ACC112 (cell line): Measurements from ENCODE around the gene PLXND1.

Source experiments
- H2AFZ ChIP-seq: fragments of 200-600 bp; sonication (generic); one replicate; pipeline ENCODE4 v1.6.0; 2017; ENCODE audit warnings: antibody characterized with exemption, low read length; ENCODE audit not compliant: unreplicated experiment
- H3K27ac ChIP-seq: fragments of 200-600 bp; sonication (generic); 2 replicates; pipeline ENCODE4 v1.5.1; 2014; ENCODE audit warnings: low read depth, mild to moderate bottlenecking, antibody characterized with exemption, low read length, moderate library complexity
- H3K27me3 ChIP-seq: fragments of 200-600 bp; sonication (generic); 2 replicates; pipeline ENCODE4 v1.6.1; 2014; ENCODE audit warnings: mild to moderate bottlenecking, antibody characterized with exemption, low read length, moderate library complexity, mixed read lengths; ENCODE audit not compliant: insufficient read depth
- H3K36me3 ChIP-seq: fragments of 200-600 bp; sonication (generic); 2 replicates; pipeline ENCODE4 v1.6.1; 2016; ENCODE audit warnings: mild to moderate bottlenecking, antibody characterized with exemption, low read length, moderate library complexity, mixed read lengths; ENCODE audit not compliant: insufficient read depth
- H3K4me1 ChIP-seq: fragments of 200-600 bp; sonication (generic); one replicate; pipeline ENCODE4 v1.6.1; 2016; ENCODE audit warnings: low read length, mixed read lengths; ENCODE audit not compliant: insufficient read depth, unreplicated experiment, control insufficient read depth
- H3K4me3 ChIP-seq: fragments of 200-600 bp; sonication (generic); 2 replicates; pipeline ENCODE4 v1.5.1; 2014; ENCODE audit warnings: mild to moderate bottlenecking, low read depth, low read length
- H3K79me2 ChIP-seq: fragments of 200-600 bp; sonication (generic); one replicate; pipeline ENCODE4 v1.6.0; 2016; ENCODE audit warnings: low read length; ENCODE audit not compliant: control insufficient read depth, unreplicated experiment, insufficient read depth

Gene PLXND1

DNA sequence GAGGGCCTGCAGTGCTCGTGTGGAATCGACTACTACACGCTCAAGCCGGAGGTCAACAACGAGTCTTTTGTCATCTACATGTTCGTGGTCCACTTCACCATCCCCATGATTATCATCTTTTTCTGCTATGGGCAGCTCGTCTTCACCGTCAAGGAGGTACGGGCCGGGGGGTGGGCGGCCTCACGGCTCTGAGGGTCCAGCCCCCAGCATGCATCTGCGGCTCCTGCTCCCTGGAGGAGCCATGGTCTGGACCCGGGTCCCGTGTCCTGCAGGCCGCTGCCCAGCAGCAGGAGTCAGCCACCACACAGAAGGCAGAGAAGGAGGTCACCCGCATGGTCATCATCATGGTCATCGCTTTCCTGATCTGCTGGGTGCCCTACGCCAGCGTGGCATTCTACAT is 74.2 kb downstream of the PLXND1 start:
- Histone ChIP-seq H3K36me3 (no peaks in the 10 kb centered on the region), H3K4me1 (peaks cover 4% of the 10 kb centered on the region), H2AFZ (no peak overlapping the region), H3K79me2 (no peaks in the 10 kb centered on the region), H3K27me3 (0 out of 2 replicates have a peak, but pooled peaks cover 3% of the 10 kb centered on the region), H3K4me3 (no peak overlapping the region), H3K27ac (no peak overlapping the region)

DNA sequence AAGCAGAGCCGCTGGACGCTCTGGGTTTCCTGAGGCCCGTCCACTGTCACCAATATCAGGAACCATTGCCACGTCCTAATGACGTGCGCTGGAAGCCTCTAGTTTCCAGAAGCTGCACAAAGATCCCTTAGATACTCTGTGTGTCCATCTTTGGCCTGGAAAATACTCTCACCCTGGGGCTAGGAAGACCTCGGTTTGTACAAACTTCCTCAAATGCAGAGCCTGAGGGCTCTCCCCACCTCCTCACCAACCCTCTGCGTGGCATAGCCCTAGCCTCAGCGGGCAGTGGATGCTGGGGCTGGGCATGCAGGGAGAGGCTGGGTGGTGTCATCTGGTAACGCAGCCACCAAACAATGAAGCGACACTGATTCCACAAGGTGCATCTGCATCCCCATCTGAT is 74.8 kb downstream of the PLXND1 start:
- no peak overlapping the region for H2AFZ ChIP-seq
- no peaks in the 10 kb centered on the region for H3K36me3 ChIP-seq
- H3K27me3 ChIP-seq: no peaks in the 10 kb centered on the region
- no peak overlapping the region for H3K4me3 ChIP-seq
- no peak overlapping the region for H3K27ac ChIP-seq
- H3K4me1 ChIP-seq: peaks cover 4% of the 10 kb centered on the region
- H3K79me2 ChIP-seq: no peaks in the 10 kb centered on the region

DNA sequence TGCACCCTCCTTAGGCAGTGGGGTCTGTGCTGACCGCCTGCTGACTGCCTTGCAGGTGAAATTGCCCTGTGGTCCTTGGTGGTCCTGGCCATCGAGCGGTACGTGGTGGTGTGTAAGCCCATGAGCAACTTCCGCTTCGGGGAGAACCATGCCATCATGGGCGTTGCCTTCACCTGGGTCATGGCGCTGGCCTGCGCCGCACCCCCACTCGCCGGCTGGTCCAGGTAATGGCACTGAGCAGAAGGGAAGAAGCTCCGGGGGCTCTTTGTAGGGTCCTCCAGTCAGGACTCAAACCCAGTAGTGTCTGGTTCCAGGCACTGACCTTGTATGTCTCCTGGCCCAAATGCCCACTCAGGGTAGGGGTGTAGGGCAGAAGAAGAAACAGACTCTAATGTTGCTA is 75.7 kb downstream of the PLXND1 start:
- Histone ChIP-seq H3K4me3 (no peak overlapping the region), H3K27ac (no peak overlapping the region), H3K4me1 (peaks cover 4% of the 10 kb centered on the region), H3K79me2 (no peaks in the 10 kb centered on the region), H3K27me3 (no peaks in the 10 kb centered on the region), H3K36me3 (no peaks in the 10 kb centered on the region), H2AFZ (no peak overlapping the region)

DNA sequence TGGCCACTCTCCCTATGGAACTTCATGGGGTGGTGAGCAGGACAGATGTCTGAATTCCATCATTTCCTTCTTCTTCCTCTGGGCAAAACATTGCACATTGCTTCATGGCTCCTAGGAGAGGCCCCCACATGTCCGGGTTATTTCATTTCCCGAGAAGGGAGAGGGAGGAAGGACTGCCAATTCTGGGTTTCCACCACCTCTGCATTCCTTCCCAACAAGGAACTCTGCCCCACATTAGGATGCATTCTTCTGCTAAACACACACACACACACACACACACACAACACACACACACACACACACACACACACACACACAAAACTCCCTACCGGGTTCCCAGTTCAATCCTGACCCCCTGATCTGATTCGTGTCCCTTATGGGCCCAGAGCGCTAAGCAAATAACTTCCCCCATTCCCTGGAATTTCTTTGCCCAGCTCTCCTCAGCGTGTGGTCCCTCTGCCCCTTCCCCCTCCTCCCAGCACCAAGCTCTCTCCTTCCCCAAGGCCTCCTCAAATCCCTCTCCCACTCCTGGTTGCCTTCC is 76.2 kb downstream of the PLXND1 start:
- H3K4me3 ChIP-seq: no peak overlapping the region
- H3K79me2 ChIP-seq: no peaks in the 10 kb centered on the region
- H3K27ac ChIP-seq: no peak overlapping the region
- H2AFZ ChIP-seq: no peak overlapping the region
- H3K27me3 ChIP-seq: no peaks in the 10 kb centered on the region
- H3K4me1 ChIP-seq: peaks cover 4% of the 10 kb centered on the region
- no peaks in the 10 kb centered on the region for H3K36me3 ChIP-seq

DNA sequence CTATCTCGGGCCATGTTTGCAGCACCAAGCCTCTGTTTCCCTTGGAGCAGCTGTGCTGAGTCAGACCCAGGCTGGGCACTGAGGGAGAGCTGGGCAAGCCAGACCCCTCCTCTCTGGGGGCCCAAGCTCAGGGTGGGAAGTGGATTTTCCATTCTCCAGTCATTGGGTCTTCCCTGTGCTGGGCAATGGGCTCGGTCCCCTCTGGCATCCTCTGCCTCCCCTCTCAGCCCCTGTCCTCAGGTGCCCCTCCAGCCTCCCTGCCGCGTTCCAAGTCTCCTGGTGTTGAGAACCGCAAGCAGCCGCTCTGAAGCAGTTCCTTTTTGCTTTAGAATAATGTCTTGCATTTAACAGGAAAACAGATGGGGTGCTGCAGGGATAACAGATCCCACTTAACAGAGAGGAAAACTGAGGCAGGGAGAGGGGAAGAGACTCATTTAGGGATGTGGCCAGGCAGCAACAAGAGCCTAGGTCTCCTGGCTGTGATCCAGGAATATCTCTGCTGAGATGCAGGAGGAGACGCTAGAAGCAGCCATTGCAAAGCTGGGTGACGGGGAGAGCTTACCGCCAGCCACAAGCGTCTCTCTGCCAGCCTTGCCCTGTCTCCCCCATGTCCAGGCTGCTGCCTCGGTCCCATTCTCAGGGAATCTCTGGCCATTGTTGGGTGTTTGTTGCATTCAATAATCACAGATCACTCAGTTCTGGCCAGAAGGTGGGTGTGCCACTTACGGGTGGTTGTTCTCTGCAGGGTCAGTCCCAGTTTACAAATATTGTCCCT is 76.9 kb downstream of the PLXND1 start:
- Histone ChIP-seq H3K27me3 (no peaks in the 10 kb centered on the region), H3K4me3 (no peak overlapping the region), H3K27ac (no peak overlapping the region), H3K36me3 (no peaks in the 10 kb centered on the region), H3K4me1 (peaks cover 4% of the 10 kb centered on the region), H2AFZ (no peak overlapping the region), H3K79me2 (no peaks in the 10 kb centered on the region)

DNA sequence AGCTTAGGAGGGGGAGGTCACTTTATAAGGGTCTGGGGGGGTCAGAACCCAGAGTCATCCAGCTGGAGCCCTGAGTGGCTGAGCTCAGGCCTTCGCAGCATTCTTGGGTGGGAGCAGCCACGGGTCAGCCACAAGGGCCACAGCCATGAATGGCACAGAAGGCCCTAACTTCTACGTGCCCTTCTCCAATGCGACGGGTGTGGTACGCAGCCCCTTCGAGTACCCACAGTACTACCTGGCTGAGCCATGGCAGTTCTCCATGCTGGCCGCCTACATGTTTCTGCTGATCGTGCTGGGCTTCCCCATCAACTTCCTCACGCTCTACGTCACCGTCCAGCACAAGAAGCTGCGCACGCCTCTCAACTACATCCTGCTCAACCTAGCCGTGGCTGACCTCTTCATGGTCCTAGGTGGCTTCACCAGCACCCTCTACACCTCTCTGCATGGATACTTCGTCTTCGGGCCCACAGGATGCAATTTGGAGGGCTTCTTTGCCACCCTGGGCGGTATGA is 77.8 kb downstream of the PLXND1 start, which contains the start of gene RHO:
Gene RHO, plus strand, starts transcription at position 51 of the 512 bp plus-strand sequence. Its CDS starts 95 bp downstream, at position 146.
- no peaks in the 10 kb centered on the region for H3K27me3 ChIP-seq
- no peak within 1 kb of the TSS for H3K27ac ChIP-seq
- no peak within 1 kb of the TSS for H2AFZ ChIP-seq
- peaks cover 4% of the 10 kb centered on the region for H3K4me1 ChIP-seq
- H3K36me3 ChIP-seq: no peaks in the 10 kb centered on the region
- H3K4me3 ChIP-seq: no peak within 1 kb of the TSS
- H3K79me2 ChIP-seq: no peaks in the 10 kb centered on the region

DNA sequence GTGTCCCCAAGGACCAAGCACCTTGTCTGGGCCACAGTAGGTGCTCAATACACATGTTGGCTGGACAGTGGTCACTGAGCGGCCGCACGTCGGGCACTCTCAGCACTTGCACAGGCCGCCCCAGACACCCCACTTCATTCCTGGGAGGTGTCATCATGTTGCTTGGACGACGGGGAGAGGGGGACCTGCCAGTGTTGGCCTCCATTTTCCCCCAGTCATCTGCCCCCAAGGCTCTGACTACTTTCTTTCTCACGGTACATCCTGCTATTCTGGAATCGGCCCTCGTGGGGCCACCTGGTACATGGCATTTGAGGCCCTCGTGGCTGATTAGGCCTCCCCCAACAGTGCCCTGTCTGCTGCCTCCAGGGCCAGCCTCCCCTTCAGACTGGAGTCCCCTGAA is 79.2 kb downstream of the PLXND1 start:
- H3K36me3 ChIP-seq: no peaks in the 10 kb centered on the region

DNA sequence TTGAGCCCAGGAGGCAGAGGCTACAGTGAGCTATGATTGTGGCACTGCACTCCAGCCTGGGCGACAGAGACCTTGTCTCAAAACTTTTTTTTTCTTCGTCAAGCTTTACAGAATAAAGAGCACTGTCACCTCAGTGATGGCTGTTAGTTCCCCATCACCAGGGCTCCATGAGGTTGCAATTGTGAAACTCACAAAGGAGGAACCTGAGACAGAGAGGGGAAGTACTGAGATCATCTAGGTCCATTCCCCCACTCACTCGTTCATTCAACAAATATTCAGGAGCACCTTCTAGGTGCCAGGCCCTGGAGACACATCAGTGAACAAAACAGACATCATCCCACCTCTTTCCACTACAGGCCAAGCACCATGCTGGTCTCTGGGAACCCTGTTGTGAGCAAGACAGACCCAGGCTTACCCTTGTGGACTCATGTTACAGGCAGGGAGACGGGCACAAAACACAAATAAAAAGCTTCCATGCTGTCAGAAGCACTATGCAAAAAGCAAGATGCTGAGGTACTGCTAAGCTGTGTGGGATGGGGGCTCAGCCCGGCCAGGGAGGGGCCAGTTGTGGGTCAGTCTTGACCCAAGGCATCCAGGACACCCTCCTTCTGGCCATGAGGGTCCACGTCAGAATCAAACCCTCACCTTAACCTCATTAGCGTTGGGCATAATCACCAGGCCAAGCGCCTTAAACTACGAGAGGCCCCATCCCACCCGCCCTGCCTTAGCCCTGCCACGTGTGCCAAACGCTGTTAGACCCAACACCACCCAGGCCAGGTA is 80.2 kb downstream of the PLXND1 start:
- no peak overlapping the region for H2AFZ ChIP-seq
- peaks cover 4% of the 10 kb centered on the region for H3K4me1 ChIP-seq
- H3K27me3 ChIP-seq: no peaks in the 10 kb centered on the region
- H3K4me3 ChIP-seq: no peak overlapping the region
- H3K36me3 ChIP-seq: no peaks in the 10 kb centered on the region
- no peaks in the 10 kb centered on the region for H3K79me2 ChIP-seq
- H3K27ac ChIP-seq: no peak overlapping the region

More for the DNA sequence above, 79.2 kb downstream of the PLXND1 start:
- Histone ChIP-seq H2AFZ (no peak overlapping the region), H3K4me1 (peaks cover 4% of the 10 kb centered on the region), H3K27ac (no peak overlapping the region), H3K79me2 (no peaks in the 10 kb centered on the region), H3K27me3 (no peaks in the 10 kb centered on the region), H3K4me3 (no peak overlapping the region)

DNA sequence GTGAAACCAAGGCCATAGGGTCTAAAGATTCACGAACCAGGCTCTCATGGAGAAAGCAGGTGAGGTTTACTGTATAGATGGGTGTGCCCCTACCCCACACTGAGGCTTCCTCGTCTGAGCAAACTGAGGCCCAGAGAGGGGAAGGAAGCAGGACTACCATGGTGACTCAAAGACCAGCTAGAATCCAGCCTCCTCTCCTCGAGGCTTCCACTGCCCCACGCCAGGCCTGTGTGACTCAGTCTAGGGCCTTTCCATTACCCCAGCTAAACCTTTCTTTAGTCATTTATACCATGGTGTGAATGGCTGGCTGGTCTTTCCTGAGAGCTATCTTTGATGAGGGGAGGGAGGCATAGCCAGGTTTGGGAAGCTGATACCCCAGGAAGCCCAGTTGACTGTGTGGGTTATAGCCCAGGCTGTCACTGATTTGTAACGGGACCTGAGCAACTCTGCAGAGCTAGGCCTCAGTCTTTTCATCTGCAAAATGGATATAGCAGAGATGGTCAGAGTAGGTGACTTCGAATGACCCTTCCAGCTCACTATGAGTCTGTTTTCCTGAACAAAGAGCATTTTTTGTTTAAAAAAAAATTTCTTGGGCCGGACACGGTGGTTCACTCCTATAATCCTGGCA is 81.0 kb downstream of the PLXND1 start:
- H3K36me3 ChIP-seq: no peaks in the 10 kb centered on the region
- no peaks in the 10 kb centered on the region for H3K79me2 ChIP-seq
- H3K27me3 ChIP-seq: no peaks in the 10 kb centered on the region
- no peak overlapping the region for H3K27ac ChIP-seq
- H2AFZ ChIP-seq: no peak overlapping the region
- no peak overlapping the region for H3K4me3 ChIP-seq
- H3K4me1 ChIP-seq: peaks cover 4% of the 10 kb centered on the region

DNA sequence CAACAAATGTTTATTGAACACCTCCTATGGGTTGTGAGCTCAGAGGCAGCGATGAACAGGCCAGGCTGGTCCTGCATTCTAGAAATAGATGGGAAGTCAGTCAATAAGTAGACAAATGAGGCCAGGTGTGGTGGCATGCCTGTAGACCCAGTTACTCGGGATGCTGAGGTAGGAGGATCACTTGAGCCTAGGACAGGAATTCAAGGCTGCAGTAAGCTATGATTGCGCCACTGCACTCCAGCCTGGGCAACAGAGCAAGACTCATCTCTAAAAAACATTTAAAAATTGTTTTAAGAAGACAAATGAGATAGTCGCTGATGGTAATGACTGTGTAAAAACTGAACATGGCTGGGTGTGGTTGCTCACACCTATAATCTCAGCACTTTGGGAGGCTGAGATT is 82.4 kb downstream of the PLXND1 start:
- Histone ChIP-seq H3K27ac (no peak overlapping the region), H3K27me3 (no peaks in the 10 kb centered on the region), H3K4me3 (no peak overlapping the region), H3K4me1 (no peaks in the 10 kb centered on the region), H2AFZ (no peak overlapping the region), H3K36me3 (no peaks in the 10 kb centered on the region), H3K79me2 (no peaks in the 10 kb centered on the region)
